HG03025 (cell line): ENCODE data around the gene CMSS1.

Experiments used
- ATAC-seq: cut with Tn5 transposase; IDR thresholded peaks from one replicate; pipeline ENCODE4 v1.9.1; 2021; ENCODE audit warnings: mild to moderate bottlenecking, moderate library complexity; ENCODE audit not compliant: unreplicated experiment, low FRiP score

CMSS1 gene

DNA sequence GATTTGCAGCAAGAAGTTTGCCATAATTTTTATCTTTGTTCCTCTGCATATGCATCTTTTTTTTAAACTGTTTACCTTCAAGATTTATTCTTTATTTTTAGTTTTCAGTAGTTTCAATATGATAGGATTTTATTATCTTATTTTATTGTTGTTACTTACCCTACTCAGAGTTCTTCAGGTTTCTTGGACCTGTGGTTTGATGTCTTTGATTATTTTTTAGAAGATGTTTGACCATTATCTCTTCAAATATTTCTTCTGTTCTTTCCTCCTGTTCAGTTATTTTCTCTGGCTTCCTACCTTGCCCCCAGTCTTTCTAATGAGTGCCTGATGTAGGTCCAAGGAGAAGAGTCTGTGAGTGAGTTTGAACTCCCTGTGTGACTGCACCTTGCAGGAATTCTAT lies 158.9 kb downstream of the CMSS1 start:
- no peak for ATAC-seq

DNA sequence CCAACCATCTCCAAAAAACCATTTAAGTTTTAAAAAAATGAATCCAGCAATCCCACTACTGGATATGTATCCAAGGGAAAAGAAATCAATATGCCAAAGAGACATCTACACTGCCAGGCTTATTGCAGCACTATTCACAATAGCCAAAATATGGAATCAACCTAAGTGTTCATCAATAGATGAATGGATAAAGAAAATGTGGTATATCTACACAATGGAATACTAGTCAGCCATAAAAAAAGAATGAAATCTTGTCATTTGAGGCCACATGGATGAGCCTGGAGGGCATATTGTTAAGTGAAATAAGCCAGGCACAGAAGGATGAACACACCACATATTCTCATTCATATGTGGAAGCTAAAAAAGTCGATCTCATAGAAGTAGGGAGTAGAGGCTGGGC lies 160.6 kb downstream of the CMSS1 start:
- ATAC-seq, result no peak

DNA sequence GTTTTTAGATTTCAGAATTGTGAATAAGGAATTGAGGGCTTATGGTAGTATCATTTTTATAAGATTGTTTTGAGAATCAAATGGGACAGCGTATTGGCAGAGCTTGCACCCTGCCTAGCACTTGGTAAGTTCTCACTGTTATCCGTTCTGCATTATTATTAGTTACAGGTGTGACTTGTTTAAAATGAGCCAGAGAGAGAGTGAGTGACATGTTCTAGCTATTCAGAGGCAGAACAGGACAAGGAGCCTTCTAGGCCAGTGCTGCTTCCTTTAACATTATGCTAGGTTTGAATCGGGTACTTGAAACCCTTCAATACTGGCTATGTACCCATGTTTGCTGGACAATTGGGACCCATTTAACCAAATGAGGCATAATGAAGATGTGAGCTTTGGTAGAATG lies 162.9 kb downstream of the CMSS1 start:
- ATAC-seq, result no peak

GRCh38 chr3:99981138-99981537 lies 163.5 kb downstream of the CMSS1 start:
- ATAC-seq, result no peak

- ATAC-seq, result no peak
Measured at GRCh38 chr3:99982650-99983049, 165.0 kb downstream of the CMSS1 start.

GRCh38 chr3:99984139-99984538 lies 166.5 kb downstream of the CMSS1 start:
- ATAC-seq, result no peak

DNA sequence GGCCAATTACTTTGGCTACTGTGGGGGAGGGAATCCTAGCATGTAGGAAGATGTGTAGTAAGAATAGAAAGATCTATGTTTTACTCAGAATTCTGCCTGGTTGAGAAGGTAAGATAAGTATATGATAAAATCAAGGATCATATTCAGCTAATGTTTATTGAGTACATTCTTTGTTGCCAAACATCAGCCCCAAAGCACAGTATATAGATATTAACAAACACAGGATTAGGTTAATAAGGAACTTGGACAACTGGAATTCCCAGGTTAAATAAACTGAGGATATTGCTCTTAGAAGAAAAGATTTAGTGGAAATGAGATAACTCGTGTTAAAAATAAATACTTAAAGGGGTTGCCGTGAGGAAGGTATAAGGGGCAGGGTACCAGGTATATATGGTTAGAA lies 167.0 kb downstream of the CMSS1 start:
- no peak for ATAC-seq

DNA sequence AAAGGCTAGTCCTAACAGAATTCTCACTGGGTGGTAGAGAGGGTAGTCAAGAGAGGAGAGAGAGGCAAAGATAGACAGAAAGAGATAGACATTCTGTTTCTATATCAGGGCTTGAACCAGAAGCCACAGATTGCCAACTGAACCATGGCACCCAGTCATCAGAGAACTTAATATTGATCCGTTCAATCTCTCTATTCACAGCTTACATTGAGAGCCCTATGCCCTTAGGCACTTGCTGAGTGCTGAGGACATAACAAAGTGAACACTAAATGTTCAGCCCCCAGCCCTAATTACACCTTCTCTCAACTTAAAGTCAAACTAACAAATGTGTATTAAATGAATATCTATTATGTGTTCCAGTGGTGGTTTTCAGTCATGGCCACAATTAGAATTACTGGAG lies 172.5 kb downstream of the CMSS1 start:
- ATAC-seq, result no peak

GRCh38 chr3:99997293-99997692 lies 179.6 kb downstream of the CMSS1 start:
- no peak for ATAC-seq

DNA sequence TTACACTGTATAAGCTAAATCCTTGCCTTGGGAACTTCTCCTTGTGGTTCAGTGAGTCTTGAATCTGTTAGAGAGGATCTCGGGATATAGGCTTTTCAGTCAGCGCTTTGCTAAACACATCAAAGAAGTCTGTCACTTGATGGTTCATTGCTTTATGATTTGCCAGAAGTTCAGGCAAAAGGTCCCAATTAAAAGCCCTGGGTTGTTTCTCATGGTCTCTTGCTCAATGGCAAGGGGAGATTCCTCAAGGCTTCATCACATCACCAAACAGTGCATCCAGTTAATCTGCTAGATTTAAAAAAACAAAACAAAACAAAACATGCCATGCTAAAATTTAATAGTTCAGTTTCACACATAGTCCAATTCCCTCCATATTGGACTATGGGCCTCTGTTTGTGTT lies 181.9 kb downstream of the CMSS1 start:
- ATAC-seq, result no peak

DNA sequence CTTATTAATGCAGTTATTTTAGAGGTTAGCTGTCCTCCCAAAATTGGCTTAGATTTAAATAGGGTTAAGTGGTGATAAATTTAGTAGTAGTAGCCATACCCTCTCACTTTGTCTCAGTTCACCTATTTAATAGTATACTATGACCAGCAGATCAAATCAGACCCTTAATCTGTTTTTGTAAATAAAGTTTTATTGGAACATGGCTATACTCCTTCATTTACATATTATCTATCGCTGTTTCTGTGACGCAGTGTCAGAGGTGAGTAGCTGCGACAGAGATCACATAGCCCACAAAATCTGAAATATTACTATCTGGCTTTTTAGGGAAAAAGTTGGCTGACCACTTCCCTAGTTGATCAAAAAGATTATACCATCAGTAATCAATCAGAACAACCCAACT lies 183.4 kb downstream of the CMSS1 start:
- ATAC-seq, result no peak

GRCh38 chr3:100001526-100002270 lies 184.0 kb downstream of the CMSS1 start:
- ATAC-seq, result no peak

DNA sequence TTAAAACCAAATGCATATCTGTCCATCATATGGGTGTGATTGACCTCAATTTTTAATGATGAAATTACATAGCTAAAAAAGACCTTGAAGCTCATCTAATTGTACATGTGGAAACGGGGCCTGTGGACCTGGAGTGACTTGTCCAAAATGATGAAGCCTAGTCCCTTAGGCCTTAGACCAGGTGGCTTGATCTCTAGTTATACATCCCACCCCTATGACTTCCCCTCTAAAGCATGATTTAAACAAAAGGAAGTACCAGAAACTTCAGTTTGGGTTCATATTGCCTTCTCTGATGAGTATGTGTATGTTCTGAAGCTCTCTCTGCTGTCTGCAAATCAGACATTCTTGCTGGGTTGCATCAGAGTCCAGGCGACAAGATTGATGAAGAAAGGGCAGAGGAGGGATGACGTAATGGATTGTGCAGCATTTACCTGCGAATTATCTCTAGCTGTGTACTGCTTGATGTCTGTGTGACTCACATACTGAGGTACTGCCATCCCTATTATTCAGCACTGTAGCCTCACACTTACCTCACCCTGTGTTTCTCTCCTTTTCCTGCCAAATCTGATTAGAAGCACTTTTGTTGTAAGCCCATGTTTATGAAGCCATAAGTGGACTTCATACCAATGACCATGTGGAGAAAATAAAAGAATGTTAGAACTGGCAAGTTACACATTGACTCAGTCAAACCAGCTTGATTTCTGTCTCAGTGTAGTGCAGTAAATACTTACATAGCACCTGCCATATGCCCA lies 185.1 kb downstream of the CMSS1 start:
- ATAC-seq, result no peak

DNA sequence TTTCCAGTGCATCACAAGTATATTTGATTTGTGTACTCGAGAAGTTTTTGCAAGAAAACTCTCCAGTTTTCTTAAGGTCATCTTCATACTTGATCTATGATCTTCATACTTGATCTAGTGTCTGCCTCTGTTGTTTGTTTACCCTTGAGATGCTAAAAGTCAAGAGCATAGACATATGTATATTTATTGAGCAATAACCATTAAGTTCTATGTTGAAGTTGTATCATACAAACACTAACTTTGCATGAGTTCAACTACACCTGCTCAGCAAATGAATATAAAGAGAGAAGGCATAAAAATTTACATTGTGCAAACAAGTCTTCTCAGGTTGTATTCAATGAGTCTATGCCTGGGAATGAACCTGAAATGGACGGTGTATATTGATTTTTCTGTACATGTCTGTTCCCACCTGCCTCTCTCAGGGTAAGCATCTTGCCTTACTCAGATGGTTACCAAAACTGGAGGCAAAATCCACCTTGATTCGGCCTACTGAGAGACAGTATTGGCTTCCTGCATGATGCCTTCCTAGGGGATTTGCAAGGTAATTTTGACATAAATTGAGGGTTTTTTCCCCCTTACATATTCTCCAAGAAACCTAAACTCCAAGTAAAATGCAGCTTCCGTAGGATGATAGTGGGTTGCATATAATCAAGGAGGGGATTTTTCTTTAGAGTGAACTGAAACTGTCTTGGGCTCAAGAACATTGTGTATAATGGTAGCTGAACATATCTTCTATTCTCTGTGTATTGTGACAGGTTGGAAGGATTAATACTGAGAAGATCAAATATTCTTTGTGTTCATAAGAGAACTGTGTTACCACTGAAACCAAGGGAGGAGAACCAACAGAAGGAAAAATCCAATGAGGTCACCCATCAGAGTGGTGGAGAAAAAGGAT lies 186.2 kb downstream of the CMSS1 start:
- no peak for ATAC-seq

- no peak for ATAC-seq
Measured at GRCh38 chr3:100004931-100005330, 187.3 kb downstream of the CMSS1 start.

GRCh38 chr3:100005665-100006393 lies 188.2 kb downstream of the CMSS1 start:
- ATAC-seq, result no peak

GRCh38 chr3:100006570-100007271 lies 189.1 kb downstream of the CMSS1 start:
- no peak for ATAC-seq

- no peak for ATAC-seq
Measured at GRCh38 chr3:100007313-100007712, 189.7 kb downstream of the CMSS1 start.

DNA sequence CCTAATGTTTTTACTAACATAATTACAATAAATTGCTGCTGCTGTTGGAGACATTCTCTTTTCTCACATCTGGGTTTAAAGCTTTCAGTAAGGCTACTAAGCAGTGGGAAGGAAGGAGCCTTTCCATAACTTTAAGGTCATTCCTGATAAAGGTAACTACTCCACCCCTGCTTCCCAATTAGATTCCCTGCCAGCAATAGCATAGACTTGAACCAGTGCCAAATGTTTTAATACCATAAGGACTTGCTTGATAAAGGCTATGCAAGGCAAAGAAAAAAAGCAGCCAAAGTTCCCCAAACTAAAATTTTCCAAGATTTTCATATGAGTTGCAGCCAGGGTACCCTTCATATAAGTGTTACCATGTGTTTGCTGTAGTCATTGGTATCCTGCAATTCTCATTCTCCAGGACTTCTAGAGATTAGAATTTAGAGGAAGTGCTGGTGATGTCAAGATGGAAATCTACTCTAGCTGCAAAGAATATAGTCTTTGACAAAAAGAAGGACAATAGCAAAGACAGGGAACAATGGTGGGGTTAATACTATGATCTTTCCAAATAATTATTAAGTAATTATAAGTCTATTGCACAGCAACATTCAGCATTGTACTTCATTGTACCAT lies 190.5 kb downstream of the CMSS1 start:
- ATAC-seq, result no peak
